Inferior parietal cortex (tissue), 1 donor: ENCODE data around the gene UBE2B.

Source experiments
- DNase-seq: peaks from one replicate; pipeline ENCODE4 v3.0.0-alpha.2; 2016; ENCODE audit errors: extremely low spot score

The UBE2B gene

DNA sequence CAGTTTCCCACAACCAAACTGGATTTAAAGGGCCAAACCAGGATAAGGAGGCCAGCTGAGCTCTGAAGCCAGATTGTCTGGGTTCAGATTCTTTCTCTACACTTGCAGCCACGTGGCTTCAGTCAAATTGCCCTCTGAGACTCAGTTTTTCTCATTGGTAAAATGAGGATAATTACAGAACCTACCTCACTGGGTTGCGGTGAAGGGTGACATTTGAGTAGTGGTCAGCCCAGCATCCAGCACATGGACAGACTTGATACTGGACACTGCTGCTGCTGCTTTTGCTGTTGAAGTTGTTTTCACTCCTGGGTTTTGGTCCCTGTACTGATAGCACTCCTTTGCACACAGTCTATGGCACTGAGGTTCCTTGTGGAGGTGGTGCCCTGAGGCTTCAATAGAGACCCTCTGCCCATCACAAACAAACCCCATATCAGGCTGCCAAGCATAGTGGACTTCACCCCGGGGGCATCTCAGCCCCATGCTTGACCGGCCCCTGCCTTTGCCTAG, 66.0 kb downstream of the UBE2B start:
- no peak for DNase-seq

DNA sequence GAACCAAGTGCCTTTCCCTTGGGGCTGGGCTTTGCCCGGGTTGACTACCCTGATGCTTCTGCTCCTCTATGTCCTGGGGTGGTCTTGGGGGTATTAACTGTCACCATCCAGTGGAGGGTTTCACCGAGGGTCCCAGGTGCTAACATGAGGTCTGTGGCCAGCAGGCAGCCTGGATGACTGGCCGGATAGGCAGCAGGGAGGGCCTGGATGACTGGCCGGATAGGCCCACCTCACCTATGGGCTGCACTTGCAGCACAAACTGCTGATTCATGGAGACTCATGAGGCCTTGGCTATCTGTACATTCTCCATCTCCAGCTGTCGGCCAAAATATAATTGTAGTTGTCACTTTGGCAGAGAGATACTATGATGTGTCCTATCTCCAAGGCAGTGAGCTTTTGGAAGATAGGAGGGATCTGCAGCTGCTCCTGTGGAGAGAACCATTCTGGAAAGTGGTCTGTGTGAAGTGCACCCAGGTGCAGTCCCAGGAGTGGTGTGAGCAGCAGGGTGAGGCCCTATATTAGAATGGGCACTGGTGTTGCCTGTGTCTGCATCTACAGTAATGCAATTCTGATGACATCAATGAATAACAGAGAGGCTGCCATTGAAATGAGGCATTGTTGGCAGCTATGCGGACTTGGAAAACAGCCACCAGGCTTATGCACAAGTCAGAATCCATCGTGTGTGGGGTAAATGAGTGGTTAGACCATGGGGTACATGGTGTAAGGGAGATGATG, 66.6 kb downstream of the UBE2B start:
- DNase-seq, result peak; percentile 32

DNA sequence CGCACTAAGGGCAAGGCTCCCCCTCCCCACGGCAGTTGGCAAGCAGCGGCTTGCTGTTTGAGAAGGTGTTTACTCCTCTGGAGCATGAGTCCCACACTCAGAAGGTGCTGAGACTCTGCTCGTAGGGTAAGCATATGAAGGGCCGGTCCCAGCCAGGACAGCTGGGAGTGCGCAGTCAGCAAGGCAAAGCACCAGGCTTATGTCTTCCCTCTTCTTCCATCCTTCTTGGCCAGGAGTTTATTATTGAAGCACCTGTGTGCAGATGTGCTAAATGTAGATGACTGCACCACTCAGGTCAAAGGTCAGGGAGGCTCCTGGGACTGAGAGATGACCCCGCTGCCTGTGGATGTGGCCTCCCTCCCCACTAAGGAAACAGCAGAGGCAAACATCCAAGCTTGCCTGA, 67.4 kb downstream of the UBE2B start:
- DNase-seq, result no peak

DNA sequence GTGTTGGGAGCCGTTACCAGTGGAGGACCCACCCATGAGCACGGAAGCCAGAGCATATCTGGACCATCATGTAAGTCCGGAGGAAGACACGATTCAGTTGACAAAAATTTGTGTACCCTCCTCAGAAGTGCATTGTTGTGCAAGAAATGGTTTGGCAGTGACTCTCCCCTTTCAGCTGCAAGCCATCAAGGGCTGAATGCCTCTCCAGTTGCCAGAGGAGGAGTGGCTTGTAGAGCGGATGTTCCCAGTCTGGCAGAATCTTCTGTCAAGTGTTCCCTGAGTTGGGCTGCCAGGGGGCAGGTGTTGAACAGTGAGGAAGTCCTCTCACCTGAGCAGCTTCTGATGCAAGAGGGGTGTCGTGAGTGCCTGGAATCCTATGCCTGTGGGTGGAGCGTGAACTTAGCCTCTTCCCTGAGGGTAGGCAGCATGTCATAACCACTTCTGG, 67.9 kb downstream of the UBE2B start:
- DNase-seq, result peak; percentile 44

DNA sequence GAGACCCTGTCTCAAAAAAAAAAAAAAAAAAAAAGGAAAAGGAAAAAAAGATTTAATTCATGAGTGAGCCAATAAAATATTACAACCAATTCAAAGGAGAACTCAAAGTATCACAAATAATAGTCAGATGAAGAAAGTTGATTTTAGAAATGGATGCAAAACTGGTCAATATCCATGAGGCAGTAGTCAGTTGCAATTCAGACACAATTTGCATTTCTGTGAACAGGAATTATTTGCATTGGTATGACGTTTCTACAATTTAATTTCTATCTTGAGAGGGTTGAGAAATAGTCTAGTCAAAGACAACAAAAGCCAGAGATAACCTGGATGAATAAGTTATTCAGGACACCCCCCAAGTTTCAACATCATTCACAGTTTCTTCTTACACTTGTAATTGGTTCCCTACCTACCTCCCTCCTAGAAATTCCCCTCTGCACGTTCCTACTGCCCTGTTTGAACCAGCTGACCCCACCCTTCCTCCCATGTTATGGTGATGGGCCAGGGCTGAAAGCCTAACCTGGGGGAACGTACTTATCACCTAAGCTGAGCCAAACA, 68.9 kb downstream of the UBE2B start:
- DNase-seq, result no peak
